SJCRH30 (cell line): ENCODE results near the gene TLN1. TPM values are rescaled to one million over a fixed set of nuclear protein-coding genes. Genes with fewer than 3 reads are reported as not detected.

ENCODE experiments used
- DNase-seq, 2 experiments: peaks; one replicate each; pipeline ENCODE4 v3.0.0-alpha.2; 2015 to 2020
- H3K27ac ChIP-seq: fragments of 250-450 bp; sonication (Bioruptor Pico); 2 replicates; pipeline ENCODE4 v1.5.1; 2020; ENCODE audit warnings: mild to moderate bottlenecking, moderate library complexity
- H3K27me3 ChIP-seq: fragments of 250-450 bp; sonication (Bioruptor Pico); 2 replicates; pipeline ENCODE4 v1.5.1; 2020; ENCODE audit warnings: mild to moderate bottlenecking, moderate library complexity
- H3K36me3 ChIP-seq: fragments of 250-450 bp; sonication (Bioruptor Pico); 2 replicates; pipeline ENCODE4 v1.5.1; 2020; ENCODE audit warnings: mild to moderate bottlenecking, moderate library complexity
- H3K4me1 ChIP-seq: fragments of 250-450 bp; sonication (Bioruptor Pico); 2 replicates; pipeline ENCODE4 v1.5.1; 2020; ENCODE audit warnings: mild to moderate bottlenecking, moderate library complexity
- H3K4me3 ChIP-seq: fragments of 250-450 bp; sonication (Bioruptor Pico); 2 replicates; pipeline ENCODE4 v1.5.1; 2020; ENCODE audit warnings: mild to moderate bottlenecking, moderate library complexity
- H3K9me3 ChIP-seq: fragments of 250-450 bp; sonication (Bioruptor Pico); replicated peaks from 2 replicates; pipeline ENCODE4 v1.5.1; 2020; ENCODE audit warnings: mild to moderate bottlenecking, moderate library complexity
- total RNA-seq: library from RNA; depleted of rRNA; stranded (reverse); fragments of >200 nt; shearing (Covaris generic); gene quantifications from 2 replicates; pipeline ENCODE4 v1.2.3, GENCODE V29; 2014

Gene TLN1
- total RNA-seq, 1 experiment from 2014 or later = 65.0 TPM

DNA sequence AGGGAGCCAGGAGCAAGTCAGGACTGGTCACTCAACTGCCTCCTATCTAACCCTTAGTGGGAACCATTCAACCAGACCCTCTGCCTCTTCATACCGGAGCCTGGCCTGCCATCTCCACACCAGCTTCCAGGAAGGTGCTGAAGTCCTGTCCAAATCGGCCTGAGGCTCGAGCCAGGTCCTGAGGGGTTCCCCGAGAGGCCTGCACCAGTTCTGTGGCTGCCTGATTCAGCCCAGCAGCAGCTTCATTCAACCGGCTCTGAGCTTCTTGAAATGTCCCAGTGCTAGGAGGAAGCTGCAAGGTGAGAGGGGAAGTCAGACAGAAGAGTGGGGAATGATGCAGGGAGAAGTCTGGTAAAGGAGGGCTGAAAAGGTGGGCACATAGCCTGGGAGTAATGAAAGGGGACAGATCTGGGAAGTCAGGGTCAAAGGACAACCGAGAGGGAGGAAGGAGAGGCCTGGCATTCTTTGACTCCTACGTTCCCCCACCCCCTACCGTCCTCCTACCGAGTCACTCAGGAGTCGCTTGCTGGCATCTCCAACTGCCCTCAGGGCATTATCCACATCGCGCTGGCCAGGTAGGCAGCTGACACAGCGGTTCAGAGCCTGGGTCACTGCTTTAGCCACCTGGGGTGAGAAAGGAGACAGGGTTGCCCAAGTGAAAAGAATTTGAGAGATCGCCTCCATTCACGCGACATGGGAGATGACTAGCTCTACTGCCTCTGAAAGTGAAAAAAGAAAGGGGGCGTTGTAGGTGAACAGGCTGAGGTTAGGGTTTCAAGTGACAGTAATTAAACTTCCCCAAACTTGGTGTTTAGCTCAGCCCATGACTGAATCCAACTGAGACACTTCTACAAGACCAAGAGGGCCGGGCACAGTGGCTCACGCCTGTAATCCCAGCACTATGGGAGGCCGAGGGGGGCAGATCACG lies 20.2 kb downstream of the TLN1 start:
- no peaks in the 10 kb centered on the region for H3K9me3 ChIP-seq
- no peak overlapping the region for H3K4me3 ChIP-seq
- no peaks in the 10 kb centered on the region for H3K27me3 ChIP-seq
- no peak for DNase-seq
- H3K27ac ChIP-seq = no peak overlapping the region
- no peaks in the 10 kb centered on the region for H3K4me1 ChIP-seq
- peaks cover 63% of the 10 kb centered on the region for H3K36me3 ChIP-seq

DNA sequence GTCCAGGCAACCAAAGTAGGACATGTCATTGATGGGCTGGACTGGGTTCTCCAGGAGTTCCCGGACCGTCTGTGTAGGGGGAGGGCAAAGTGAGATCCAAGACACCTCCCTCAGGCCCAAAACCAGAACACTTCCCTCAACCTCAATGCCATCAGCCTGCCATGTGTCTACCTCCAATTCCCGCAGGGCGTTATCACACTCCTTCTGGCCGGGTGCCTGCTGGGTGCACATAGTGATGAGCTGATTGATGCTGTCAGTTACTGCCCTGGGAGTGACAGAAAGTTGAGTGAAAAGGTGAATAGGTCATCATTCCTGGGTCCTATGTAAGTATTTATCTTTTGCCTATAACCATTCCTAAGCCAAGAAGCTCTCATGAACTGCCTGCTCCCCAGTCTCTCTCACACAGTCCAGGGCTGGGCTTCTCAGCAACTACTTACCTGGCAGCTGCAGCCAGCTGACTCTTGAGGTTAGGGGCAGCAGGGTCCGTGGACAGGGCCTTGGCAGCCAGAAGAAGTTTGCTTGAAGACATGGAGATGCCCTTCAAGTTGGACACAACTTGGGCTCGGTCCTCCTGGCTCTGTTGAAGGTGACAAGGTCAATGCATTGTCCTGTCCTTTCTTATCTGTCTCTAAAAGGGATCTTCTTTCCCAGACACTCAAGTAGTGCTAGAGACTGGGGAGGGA lies 21.0 kb downstream of the TLN1 start:
- H3K4me3 ChIP-seq = no peak overlapping the region
- H3K9me3 ChIP-seq = no peaks in the 10 kb centered on the region
- H3K27me3 ChIP-seq = no peaks in the 10 kb centered on the region
- no peak for DNase-seq
- peaks cover 69% of the 10 kb centered on the region for H3K36me3 ChIP-seq
- no peak overlapping the region for H3K27ac ChIP-seq
- H3K4me1 ChIP-seq = no peaks in the 10 kb centered on the region

DNA sequence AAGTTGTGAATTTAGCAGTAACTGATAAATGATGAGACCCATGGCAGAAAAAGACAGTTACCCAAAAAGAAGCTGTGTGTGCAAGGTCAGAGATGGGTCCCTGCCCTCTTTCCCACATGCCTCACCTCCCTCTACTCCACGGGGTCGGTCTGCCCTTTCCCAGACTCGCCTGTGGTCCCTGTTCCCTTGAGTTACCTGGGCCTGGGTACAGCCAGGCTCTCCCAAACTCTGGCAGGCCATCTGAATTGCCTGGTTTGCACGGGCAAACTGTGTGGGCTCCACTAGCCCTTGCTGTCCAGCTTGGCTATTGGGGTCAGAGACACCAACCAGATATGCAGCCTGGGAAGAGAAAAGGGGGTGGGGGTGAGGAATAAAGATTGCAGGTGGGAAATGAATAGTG lies 23.8 kb downstream of the TLN1 start:
- no peaks in the 10 kb centered on the region for H3K27me3 ChIP-seq
- no peak overlapping the region for H3K27ac ChIP-seq
- H3K36me3 ChIP-seq = peaks cover 74% of the 10 kb centered on the region
- H3K4me1 ChIP-seq = no peaks in the 10 kb centered on the region
- H3K4me3 ChIP-seq = no peak overlapping the region
- H3K9me3 ChIP-seq = no peaks in the 10 kb centered on the region
- DNase-seq = no peak

GRCh38 chr9:35706951-35707350 lies 25.0 kb downstream of the TLN1 start:
- H3K4me3 ChIP-seq = no peak overlapping the region
- H3K9me3 ChIP-seq = no peaks in the 10 kb centered on the region
- DNase-seq = no peak
- no peaks in the 10 kb centered on the region for H3K4me1 ChIP-seq
- H3K27ac ChIP-seq = no peak overlapping the region
- H3K36me3 ChIP-seq = peaks cover 74% of the 10 kb centered on the region
- H3K27me3 ChIP-seq = no peaks in the 10 kb centered on the region

GRCh38 chr9:35705836-35706430 lies 26.1 kb downstream of the TLN1 start:
- Histone ChIP-seq H3K4me3 (no peak overlapping the region), H3K9me3 (no peaks in the 10 kb centered on the region), H3K4me1 (no peaks in the 10 kb centered on the region), H3K36me3 (peaks cover 78% of the 10 kb centered on the region), H3K27me3 (no peaks in the 10 kb centered on the region), H3K27ac (no peak overlapping the region)
- no peak for DNase-seq

- H3K4me3 ChIP-seq = no peak overlapping the region
- H3K27me3 ChIP-seq = no peaks in the 10 kb centered on the region
- DNase-seq = no peak
- H3K9me3 ChIP-seq = no peaks in the 10 kb centered on the region
- H3K36me3 ChIP-seq = peaks cover 73% of the 10 kb centered on the region
- H3K4me1 ChIP-seq = no peaks in the 10 kb centered on the region
- H3K27ac ChIP-seq = no peak overlapping the region
These were observed 26.6 kb downstream of the TLN1 start for GRCh38 chr9:35705372-35705771.

- Histone ChIP-seq H3K27me3 (no peaks in the 10 kb centered on the region), H3K4me3 (no peak overlapping the region)
These were observed 27.9 kb downstream of the TLN1 start for GRCh38 chr9:35703906-35704672.

GRCh38 chr9:35702696-35703095 lies 29.3 kb downstream of the TLN1 start:
- Histone ChIP-seq H3K4me3 (no peak overlapping the region), H3K9me3 (no peaks in the 10 kb centered on the region), H3K27me3 (no peaks in the 10 kb centered on the region), H3K36me3 (peaks cover 75% of the 10 kb centered on the region), H3K4me1 (no peaks in the 10 kb centered on the region), H3K27ac (no peak overlapping the region)
- DNase-seq = no peak

More at GRCh38 chr9:35703906-35704672, 27.9 kb downstream of the TLN1 start:
- DNase-seq = no peak
- no peaks in the 10 kb centered on the region for H3K4me1 ChIP-seq
- peaks cover 76% of the 10 kb centered on the region for H3K36me3 ChIP-seq
- no peak overlapping the region for H3K27ac ChIP-seq
- no peaks in the 10 kb centered on the region for H3K9me3 ChIP-seq

DNA sequence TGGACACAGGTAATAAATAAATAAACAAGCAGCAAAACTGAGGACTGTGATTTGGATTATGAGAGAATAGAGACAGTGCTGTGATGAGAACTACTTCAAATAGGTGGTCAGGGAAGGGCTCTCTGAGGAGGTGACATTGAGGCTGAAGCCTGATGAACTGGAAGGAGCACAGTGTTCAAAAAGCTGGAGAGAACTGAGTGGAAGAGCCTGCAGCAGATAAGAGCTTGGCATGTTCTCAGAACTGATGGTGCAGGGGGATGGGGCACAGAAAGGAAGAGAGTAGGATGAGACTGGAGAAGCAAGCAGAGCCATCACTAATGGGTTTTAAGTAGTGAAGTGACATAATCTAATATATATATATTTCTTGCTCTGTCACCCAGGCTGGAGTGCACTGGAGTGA lies 31.1 kb downstream of the TLN1 start:
- H3K4me3 ChIP-seq = no peak overlapping the region
- no peaks in the 10 kb centered on the region for H3K27me3 ChIP-seq
- DNase-seq = no peak
- H3K9me3 ChIP-seq = no peaks in the 10 kb centered on the region
- H3K27ac ChIP-seq = no peak overlapping the region
- H3K36me3 ChIP-seq = peaks cover 65% of the 10 kb centered on the region
- no peaks in the 10 kb centered on the region for H3K4me1 ChIP-seq

DNA sequence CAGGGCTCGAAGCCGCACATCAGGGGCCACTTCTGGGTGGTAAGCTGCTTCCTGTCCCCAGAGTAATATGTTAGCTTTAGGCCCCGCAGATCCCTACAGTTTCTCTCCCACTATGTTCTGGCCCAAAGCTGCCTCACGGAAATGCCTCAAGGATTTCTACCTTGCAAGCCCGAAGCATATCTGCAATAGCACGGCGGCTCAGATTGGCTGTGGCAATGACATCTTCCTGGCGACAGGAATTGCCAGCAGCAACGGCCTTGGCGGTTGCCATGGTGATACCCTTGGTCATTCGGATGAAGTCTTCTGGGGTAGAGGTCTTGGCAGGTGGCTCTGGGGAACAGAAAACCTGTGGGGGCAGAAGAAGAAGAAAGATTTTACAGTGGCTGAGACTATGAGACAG lies 32.0 kb downstream of the TLN1 start:
- no peaks in the 10 kb centered on the region for H3K4me1 ChIP-seq
- H3K4me3 ChIP-seq = no peak overlapping the region
- no peaks in the 10 kb centered on the region for H3K9me3 ChIP-seq
- DNase-seq = no peak
- H3K36me3 ChIP-seq = peaks cover 56% of the 10 kb centered on the region
- H3K27ac ChIP-seq = no peak overlapping the region
- H3K27me3 ChIP-seq = no peaks in the 10 kb centered on the region

DNA sequence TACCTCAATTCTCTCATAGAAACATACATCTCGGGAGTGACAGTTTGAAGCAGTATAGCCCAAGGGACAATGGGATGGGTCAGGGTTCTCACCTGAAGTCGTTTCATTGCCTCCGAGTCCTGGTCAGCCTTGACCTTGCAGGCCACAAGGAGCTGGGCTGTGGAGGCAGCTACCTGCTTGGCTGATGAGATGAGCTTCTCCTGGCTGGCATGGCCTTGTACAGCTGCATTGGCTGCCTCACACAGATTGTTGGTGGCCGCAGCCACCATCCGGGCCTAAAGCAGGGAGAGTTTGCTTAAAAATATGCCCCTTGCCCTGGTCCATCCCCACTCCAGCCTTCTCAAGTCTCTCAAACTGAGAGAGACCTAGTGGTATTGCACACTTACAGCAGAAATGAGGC lies 33.8 kb downstream of the TLN1 start:
- Histone ChIP-seq H3K4me1 (no peaks in the 10 kb centered on the region), H3K27ac (no peak overlapping the region), H3K9me3 (no peaks in the 10 kb centered on the region), H3K27me3 (no peaks in the 10 kb centered on the region), H3K4me3 (no peak overlapping the region), H3K36me3 (peaks cover 41% of the 10 kb centered on the region)
- DNase-seq = no peak

DNA sequence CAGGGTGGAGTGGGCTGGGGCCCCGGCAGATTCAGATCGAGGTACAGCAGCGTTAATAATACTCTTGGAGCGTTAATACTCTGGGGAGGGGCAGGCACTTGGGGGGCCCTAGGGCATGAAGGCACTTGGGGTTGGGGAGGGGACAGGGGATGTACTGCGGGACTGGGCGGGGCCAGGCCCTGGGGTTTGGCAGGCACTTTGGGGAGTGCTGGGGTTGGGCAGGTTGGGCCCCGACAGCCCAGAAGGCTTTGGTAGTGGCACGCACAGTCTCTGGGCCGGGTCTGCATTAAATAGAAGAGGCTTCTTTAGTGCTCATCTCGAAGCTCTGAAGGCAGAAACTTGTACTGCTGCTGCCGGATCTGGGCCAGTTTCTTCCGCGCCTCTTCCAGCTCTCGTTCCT lies 34.5 kb downstream of the TLN1 start:
- no peak for DNase-seq

DNA sequence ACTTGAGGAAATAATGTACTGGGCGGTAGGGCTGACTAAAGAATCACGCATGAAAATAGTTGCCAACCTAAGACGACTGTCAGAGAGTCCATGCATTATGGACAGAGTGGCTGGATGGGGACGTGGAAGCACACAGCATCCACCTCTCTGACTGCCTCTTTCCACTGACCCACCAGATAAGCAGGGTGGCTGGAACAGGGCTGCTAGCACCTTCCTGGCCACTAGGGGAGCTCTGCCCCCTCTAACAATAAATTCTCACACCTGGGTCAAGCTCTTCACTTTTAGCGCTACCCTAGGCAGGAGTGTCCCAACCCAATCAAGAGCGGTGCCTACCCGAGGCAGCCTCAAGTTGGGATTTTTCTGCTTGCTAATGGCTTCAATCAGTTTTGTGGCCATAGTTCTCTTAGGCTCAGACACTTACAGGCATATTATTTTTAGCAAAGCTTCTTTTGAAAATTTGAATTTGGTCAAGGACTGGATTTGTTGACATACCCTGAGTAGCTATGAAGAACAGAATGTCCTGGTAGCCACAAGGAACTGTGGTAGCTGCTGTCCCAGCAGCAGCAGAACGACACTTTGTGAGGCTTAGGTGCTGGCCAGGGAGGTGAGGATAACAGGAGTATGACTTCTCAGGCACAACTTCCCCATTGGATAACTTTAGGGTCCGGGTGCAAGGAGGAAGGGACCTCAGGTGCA lies 35.3 kb downstream of the TLN1 start:
- Histone ChIP-seq H3K4me3 (no peak overlapping the region), H3K27ac (no peak overlapping the region), H3K9me3 (no peaks in the 10 kb centered on the region), H3K4me1 (no peaks in the 10 kb centered on the region), H3K36me3 (peaks cover 30% of the 10 kb centered on the region), H3K27me3 (no peaks in the 10 kb centered on the region)
- DNase-seq = peak; percentile 33 to 67

More for the DNA sequence above, 34.5 kb downstream of the TLN1 start:
- H3K27me3 ChIP-seq = no peaks in the 10 kb centered on the region
- peaks cover 34% of the 10 kb centered on the region for H3K36me3 ChIP-seq
- no peak overlapping the region for H3K27ac ChIP-seq
- no peaks in the 10 kb centered on the region for H3K4me1 ChIP-seq
- no peak overlapping the region for H3K4me3 ChIP-seq
- no peaks in the 10 kb centered on the region for H3K9me3 ChIP-seq

GRCh38 chr9:35695943-35696401 lies 36.0 kb downstream of the TLN1 start:
- no peak for DNase-seq
- no peaks in the 10 kb centered on the region for H3K9me3 ChIP-seq
- peaks cover 25% of the 10 kb centered on the region for H3K36me3 ChIP-seq
- no peaks in the 10 kb centered on the region for H3K27me3 ChIP-seq
- H3K27ac ChIP-seq = no peak overlapping the region
- no peaks in the 10 kb centered on the region for H3K4me1 ChIP-seq
- no peak overlapping the region for H3K4me3 ChIP-seq
